ENCODE data around the gene ORC2. TPM values are rescaled to one million over a fixed set of nuclear protein-coding genes. Genes with fewer than 3 reads are reported as not detected.

Gene ORC2
- total RNA-seq: 13.6 and 14.5 TPM in 2 replicates

DNA sequence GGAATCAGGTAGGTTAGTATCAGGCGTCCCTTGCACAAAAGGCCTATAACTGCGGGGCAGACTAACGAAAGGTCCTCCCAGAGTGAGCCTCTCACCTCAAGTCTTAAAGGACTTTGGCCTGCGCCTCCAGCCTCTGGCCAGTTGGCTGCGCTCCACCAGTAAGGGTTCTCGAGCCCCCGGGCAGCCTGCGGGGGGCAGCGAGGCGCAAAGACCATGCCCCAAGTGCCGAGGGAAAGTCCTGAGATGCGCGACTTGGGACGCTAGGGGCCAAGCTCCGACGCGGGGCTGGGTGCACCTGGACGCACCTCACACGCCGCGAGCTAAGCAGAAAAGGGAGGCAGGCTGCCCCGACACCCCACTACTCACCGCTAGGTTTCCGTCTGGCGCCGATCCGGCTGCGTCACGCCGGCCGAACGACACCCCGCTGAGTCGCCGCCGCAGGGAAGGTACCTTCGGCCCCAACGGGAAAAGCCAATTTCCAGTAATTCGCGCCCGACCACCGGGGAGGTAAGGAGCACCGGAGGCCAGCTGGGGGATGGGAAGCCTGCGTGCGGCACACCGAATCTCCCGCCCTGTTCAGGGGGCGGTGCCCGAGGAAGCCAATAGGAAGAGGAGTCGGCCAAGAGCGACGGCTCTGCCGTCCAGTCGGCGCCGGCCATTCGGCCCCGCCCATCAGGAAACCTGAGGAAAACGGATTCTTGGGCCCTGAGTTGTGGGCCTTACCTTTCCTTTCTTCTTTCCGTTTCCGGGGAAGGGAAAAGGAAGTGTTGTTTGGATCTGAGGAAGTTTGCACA is at the start of gene ORC2:
ORC2 (minus strand) TSS at position 537 of the 794 bp plus-strand sequence. CDS start 5,537 bp downstream, outside the sequence.

GRCh38 chr2:200888704-200889625 is 74.5 kb downstream of the ORC2 start, which contains the start of the genes NIF3L1 and PPIL3:
Gene NIF3L1 (plus strand): TSS chr2:200889371. CDS start chr2:200891944, 2,573 bp downstream.
Gene PPIL3 (minus strand): TSS chr2:200889077. CDS start chr2:200887615, 1,462 bp downstream.

GRCh38 chr2:200864176-200865034 is 99.1 kb downstream of the ORC2 start, which contains the start of gene CLK1:
Gene CLK1 (minus strand): TSS chr2:200864658. CDS start chr2:200861862, 2,796 bp downstream.

Other genes with a start within 250 kb of the ORC2 start
- gene BZW1, start 151.8 kb downstream of the ORC2 start, total RNA-seq: 629 and 710 TPM in 2 replicates
- 59.5 and 76.7 TPM in 2 replicates for gene CLK1, start 99.0 kb downstream of the ORC2 start, total RNA-seq
- gene PPIL3, start 74.6 kb downstream of the ORC2 start, total RNA-seq: 60.5 and 61.4 TPM in 2 replicates
- gene NIF3L1, start 74.3 kb downstream of the ORC2 start, total RNA-seq: 22.7 and 26.3 TPM in 2 replicates
- 9.0 and 10.6 TPM in 2 replicates for gene HYCC2, start 108.0 kb upstream of the ORC2 start, total RNA-seq
- 35.9 and 48.2 TPM in 2 replicates for gene NDUFB3, start 108.3 kb upstream of the ORC2 start, total RNA-seq
- 76.5 and 88.1 TPM in 2 replicates for gene CFLAR, start 152.5 kb upstream of the ORC2 start, total RNA-seq
- gene CASP10, start 219.5 kb upstream of the ORC2 start, total RNA-seq: 5.3 and 6.8 TPM in 2 replicates